IPS-18c (cell line): Measurements from ENCODE around the gene GBP5.
"Not testable (repeated sequence)": the region's sequence is repeated elsewhere in the genome, so short reads cannot be mapped to it uniquely, and the experiment has no call there.

Source experiments
- H3K4me3 ChIP-seq: 2 replicates; pipeline ENCODE4 v1.7.0; 2013; ENCODE audit warnings: low read depth, mild to moderate bottlenecking, low read length, moderate library complexity; ENCODE audit not compliant: insufficient read depth
- H3K9me3 ChIP-seq: one replicate; pipeline ENCODE4 v1.6.1; 2013; ENCODE audit warnings: mild to moderate bottlenecking, low read length, moderate library complexity; ENCODE audit not compliant: control insufficient read depth, insufficient read depth

The GBP5 gene

GRCh38 chr1:89260042-89260441, 12.6 kb downstream of the GBP5 start:
- Histone ChIP-seq H3K9me3 (no peaks in the 10 kb centered on the region), H3K4me3 (no peak overlapping the region)

GRCh38 chr1:89259283-89259971, 13.2 kb downstream of the GBP5 start:
- H3K9me3 ChIP-seq: no peaks in the 10 kb centered on the region
- no peak overlapping the region for H3K4me3 ChIP-seq

GRCh38 chr1:89257041-89257440, 15.6 kb downstream of the GBP5 start:
- Histone ChIP-seq H3K4me3 (no peak overlapping the region), H3K9me3 (no peaks in the 10 kb centered on the region)

- H3K4me3 ChIP-seq, H3K9me3 ChIP-seq: not testable (repeated sequence)
Measured at GRCh38 chr1:89255581-89255980, 17.1 kb downstream of the GBP5 start.

GRCh38 chr1:89254658-89255287, 17.9 kb downstream of the GBP5 start:
- Histone ChIP-seq H3K4me3 (no peak overlapping the region), H3K9me3 (no peaks in the 10 kb centered on the region)

- Histone ChIP-seq H3K4me3 (no peak overlapping the region), H3K9me3 (no peaks in the 10 kb centered on the region)
Measured at GRCh38 chr1:89243046-89243445, 29.6 kb downstream of the GBP5 start.
